Stimulated activated CD4-positive, alpha-beta T cell treated with anti-CD3 and anti-CD28 coated beads, Interleukin-12 subunit alpha, Interleukin-12 subunit beta, amount 100 ng/mL, for 48 hours (primary cell): ENCODE results near the gene TMEM219.
"Not testable (repeated sequence)": the region's sequence is repeated elsewhere in the genome, so short reads cannot be mapped to it uniquely, and the experiment has no call there.

ENCODE experiments used
- DNase-seq, 3 donors: peaks; one replicate each; pipeline ENCODE4 v3.0.0-alpha.2; 2020; ENCODE audit warnings: low read depth in 2 of 3, low spot score in 1 of 3

Gene TMEM219, protein sequence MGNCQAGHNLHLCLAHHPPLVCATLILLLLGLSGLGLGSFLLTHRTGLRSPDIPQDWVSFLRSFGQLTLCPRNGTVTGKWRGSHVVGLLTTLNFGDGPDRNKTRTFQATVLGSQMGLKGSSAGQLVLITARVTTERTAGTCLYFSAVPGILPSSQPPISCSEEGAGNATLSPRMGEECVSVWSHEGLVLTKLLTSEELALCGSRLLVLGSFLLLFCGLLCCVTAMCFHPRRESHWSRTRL

DNA sequence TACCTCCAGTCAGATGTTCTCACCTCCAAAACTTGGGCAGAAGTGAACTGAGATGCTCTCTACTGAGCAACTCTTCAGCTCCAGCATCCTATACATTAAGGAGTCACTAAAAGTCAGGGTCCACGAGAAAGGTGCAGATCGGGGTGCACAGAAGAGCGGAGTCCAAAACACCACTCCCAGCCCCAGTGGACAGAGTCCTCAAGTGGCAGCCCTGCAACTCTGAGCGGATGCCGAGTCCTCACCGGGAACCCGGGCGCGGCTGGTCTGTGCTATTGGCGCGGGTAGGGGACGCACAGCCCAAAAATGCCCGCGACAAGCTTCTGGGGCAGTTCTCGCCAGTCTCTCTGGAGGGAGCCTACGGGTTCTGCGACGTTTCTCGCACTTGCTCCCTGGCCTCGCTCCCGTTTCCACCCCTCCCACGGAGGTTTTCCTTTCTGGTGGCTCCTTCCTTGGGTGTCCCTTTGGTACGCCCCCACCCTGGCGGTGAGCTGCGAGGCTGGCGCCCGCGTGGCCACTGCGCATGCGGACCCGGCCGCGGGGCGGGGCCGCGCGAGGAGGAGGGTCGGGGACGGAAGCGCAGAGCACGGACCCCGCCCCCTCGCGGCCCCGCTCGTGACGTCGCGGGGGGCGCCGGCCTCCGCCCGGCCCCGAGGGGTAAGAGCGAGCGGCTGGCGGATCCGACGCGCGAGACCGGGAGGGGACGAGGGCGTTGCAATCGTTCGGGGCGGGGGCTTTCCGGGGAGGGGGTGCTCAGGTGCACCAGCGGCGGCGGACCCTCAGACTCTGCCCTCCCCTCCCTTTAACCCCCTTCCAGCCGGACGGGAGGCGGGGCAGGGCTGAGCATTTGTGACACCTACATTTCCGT, at the start of gene TMEM219:
TMEM219 (plus strand) TSS at position 601 of the 865 bp plus-strand sequence. CDS start 1,065 bp downstream, outside the sequence.
- peak; percentile 83 to 88 (median 86) for DNase-seq

DNA sequence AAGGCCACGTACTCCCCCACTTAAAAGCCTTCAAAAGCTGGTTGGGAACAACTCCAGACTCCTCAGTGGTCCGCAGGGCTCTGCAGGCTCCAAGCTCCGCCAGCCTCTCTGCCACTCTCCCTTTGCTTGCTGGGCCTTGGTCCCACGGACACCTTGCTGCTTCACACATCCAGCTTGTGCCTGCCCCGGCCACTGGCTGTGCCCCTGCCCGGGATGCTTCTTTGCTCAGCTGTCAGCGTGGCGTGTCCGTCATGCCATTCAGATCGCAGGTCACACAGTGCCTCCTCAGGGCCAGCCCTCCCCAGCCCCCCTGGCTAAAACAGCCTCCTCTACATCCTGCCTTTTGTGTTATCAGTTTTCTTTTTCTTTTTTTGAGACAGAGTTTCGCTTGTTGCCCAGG, 49.8 kb upstream of the TMEM219 start:
- no peak for DNase-seq

DNA sequence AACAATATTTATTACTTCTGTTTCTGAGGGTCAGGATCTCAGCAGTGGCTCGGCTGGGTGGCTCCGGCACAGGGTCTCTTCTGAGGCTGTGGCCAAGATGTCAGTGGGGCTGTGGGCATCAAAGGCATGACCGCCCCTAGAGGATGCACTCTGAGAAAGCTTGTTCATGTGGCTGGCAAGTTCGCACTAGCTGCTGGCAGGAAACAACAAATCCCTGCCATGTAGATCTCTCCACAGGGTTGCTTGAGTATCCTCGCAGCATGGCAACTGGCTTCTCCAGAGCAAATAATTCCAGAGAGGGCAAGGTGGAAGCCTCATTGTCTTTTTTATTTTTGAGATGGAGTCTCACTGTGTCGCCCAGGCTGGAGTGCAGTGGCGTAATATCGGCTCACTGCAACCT, 48.4 kb upstream of the TMEM219 start:
- no peak for DNase-seq

DNA sequence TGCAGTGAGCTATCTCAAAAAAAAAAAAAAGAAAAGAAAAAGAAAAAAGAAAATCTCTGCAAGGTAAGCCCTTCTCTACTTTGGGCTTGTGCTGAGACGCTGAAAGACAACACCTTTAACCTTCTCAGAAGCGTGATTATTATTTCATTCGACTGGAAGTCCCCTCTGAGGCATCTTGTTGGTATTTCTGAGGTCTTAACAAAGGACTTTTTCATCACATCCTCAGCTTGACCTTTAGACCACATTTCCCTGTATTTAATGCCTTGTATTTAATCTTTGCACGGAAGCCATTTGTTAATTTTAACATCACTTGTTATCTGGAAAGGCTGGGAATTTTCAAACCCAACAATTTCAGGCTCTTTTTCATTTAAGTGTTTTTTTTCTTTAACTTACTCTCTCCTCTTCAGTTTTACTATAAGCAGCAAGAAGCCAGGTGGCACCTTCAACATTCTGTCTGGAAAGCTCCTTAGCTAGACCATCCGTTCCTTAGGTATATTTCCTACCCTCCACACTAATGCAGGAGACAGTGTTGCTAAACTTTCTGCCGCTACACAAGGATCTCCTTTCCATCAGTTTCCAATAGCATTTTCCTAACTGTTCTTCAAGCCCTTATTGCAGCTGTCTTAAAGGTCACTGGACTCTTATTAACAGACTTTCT, 46.2 kb upstream of the TMEM219 start:
- DNase-seq = no peak

DNA sequence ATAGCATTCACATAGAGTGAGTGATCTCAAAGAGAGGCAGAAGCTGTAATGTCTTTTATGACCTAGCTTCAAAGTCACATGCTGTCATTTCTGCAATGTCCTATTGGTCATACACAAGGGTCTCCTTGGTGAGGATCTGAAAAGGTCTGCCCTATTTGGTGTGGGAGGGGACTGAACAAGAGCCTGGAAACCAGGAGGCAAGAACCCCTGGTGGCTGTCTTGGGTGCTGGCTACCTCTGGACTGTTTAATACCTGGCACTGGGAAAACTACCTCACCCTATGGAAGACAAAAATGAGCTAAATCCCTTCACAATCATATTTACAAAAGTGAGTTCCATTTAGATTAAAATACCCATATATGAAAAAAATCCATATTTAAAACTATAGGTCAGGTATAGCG, 44.9 kb upstream of the TMEM219 start:
- no peak for DNase-seq

DNA sequence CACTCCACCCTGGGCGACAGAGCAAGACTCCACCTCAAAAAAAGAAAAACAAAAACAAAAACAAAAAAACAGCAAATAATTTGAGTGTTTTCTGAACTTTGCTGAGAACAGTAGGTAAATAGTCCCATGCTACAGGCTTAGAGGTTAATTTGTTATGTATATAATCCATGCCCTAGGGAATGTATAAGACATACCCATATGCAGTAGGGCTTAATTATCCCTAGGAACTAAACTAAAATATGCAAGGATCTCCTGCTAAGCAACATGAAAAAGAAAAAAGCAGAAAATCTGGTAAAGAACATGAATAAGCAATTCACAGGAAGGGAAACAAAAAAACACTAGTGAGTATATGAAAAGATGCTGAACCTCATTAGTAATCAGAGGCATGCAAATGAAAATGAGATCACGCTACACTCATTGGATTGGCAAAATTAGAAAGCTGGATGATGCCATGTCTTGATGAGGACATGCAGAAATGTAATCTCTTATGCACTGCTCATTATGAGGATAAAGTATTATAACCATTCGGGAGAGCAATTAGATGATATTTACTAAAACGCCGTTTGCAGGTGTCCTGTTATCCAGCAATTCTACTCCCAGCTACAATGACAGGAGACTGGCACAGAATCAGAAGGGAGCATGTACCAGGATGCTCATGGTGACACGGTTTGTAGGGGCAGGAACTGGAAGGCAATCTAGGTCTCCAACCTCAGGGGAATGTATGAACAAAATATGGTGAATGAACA, 41.4 kb upstream of the TMEM219 start:
- DNase-seq = no peak

DNA sequence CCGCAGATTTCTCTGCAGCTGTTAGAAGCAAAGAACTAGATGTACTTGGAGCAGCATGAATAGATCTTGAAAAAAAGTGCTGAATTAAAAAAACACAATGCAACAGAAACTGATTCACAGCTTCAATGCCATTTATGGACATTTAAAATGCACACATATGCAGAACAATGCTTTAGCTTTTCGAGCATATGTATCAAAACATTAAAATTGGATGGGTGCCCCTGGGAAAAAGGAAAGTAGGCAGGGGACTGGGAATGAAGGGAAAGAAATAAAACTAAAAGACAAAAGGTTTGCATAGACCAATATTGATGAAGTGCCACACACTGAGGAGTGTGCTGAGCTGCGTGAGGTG, 40.9 kb upstream of the TMEM219 start:
- no peak for DNase-seq

DNA sequence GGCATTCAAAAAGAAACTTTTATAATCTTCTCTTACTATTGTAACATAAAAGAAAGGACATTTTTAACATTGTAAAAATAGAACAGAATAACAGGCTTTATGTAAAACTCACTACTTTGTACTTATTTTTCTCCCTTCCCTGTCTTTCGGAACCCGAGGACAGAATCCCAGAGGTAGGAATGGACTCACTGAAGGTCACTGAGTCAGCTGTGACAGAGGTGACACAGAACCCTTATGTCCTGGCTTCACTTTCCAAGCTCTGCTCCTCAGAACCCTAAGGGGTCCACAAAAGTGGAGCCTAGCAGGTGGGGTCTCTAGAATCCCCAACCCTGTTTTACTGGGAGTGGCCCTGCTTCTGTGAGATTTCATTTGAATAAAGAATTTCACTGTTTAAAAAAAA, 39.6 kb upstream of the TMEM219 start:
- DNase-seq = no peak

DNA sequence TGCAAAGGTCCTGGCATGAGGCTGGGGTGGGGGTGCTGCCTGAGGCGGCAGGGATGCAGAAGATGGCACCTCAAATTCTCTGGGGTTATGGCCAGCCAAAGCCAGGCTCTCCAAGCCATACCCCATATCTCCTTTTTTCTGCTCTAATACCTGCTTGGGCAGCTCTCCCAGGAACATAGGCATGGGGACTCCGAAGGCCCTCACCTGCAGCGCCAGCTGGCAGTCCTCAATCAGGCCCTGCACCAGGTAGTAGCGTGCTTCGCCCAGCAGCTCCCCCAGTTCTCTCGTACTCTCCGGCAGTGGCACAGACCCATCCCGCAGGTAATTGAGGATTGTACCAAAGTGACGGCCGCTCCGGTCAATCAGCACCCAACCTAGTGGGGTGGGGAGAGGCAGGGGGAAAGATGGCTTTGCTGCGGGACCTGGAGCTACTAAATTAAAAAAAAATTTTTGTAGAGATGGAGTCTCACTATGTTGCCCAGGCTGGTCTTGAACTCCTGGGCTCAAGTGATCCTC, 38.8 kb upstream of the TMEM219 start:
- no peak for DNase-seq

DNA sequence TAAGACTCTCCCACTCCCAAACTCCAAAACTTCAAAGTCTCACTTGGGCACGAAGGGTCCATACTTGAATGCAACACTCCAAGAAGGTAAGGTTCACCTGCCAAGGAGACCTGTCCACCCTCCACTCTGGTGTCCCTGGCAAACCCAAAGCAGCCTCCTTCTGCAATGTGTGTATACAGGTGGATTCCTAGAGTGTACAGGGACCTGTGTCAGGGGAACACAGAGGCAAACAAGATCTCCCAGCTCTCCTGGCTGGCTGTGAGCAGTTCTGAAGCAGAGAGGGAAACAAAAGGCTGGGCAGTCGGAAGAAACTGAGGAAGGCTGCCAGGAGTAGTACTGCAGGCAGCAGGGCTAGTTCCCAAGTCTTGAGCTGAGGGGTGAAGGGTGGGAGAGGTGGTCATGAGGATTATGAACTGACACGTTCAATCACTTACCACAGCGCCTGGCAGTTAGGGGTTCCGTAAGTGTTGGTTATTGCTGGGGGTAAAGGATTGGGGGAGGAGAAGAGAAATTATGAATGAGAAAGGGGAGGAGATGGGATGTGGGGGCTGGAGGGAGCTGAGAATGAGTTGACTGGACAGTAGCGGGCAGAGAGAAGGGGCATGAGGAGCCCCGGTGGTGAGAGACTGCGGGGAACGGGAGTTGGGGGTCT, 36.6 kb upstream of the TMEM219 start:
- DNase-seq = no peak

DNA sequence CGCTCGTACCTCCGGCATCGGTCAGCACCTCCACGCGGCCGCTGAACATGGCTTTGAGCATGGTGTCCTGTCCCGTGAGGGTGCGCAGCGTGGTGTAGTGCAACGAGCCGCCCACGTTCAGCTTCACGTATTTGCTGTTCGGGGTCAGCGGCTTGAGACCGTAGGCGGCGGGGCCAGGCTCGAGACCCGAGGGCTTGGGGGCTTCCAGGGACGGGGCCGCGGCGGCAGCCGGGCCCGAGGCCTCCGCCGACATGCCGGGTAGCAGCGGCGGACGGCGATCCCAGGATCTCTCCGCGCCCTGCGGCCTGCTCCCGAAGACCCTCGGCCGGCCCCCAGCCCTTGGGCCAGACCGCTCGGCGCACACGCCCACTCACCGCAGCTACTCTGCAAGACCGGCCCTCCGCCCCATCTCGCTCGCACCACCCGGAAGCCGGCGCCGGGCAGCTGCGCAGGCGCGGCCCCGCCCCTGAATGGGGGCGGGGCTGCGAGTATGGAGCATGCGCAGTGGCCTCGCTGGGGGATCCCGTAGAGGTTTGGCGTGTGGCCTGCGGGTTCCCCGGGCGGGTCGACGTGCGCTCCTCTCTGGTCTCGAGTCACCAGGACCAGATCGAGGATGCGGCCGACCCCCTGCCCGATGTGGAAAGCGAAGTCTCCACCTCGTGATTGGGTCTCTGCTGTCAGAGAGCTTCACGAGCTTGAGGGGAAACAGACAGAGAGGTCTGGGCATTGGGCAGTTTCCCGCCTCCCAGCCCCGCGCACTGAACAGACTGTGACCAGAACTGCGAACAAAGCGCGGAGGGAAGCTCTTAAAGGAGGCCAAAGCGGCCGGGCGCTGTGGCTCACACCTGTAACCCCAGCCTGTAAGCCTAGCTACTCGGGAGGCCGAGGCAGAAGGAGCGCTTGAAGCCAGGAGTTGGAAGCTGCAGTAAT, 35.8 kb upstream of the TMEM219 start, which contains the start of gene KCTD13:
KCTD13 (minus strand) TSS at position 446 of the 930 bp plus-strand sequence; CDS start at position 253, 193 bp downstream.
- peak; percentile 79 to 85 (median 80) for DNase-seq

DNA sequence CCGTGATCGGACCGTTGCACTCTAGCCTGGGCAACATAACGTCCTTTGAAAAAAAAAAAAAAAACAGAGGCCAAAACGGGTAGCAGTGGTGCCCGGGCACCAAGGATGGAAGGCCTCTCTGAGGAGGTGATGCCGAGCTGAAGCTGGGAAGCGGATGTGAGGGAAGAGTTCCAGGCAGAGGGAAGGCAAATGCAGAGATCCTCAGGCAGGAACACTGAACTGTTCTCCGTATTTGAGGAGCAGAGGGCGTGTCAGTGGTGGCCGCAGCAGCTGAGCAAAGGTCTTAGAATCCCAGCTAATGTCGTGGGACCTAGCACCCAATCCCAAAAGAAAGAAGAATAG, 35.2 kb upstream of the TMEM219 start:
- DNase-seq = no peak

DNA sequence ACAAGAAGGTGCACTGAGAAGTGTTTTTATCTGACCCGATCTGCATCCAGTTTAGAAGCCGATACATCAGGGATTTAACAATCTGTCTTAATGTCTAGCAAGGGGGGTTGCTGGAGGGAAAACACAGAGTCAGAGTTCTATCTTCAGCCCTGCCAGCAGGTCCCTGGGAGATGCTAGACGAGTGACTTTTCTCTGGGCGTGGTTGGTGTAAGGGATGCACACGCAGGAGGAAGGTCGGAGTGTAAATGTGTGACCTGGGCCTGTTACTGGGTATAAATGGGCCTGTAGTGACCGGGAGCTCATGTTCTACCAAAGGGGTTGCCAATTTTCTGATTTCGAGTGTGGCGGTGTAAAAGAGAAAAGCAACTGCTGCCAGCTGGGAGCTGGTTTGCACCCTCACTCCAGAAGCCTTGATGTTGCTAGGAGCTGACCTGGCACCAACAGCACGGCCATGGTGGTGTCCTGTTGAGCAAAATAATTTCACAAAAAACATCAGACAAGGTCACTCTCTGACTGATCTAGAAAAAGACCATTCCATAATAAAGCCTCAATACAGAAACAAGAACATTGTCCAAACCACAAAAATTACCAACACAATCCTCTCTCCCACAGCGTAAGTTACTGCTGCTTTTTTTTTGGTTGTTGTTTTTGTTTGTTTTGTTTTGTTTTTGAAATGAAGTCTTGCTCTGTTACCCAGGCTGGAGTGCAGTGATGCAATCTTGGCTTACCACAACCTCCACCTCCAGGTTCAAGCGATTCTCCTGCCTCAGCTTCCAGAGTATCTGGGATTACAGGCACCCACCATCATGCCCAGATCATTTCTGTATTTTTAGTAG, 34.6 kb upstream of the TMEM219 start:
- DNase-seq = no peak

DNA sequence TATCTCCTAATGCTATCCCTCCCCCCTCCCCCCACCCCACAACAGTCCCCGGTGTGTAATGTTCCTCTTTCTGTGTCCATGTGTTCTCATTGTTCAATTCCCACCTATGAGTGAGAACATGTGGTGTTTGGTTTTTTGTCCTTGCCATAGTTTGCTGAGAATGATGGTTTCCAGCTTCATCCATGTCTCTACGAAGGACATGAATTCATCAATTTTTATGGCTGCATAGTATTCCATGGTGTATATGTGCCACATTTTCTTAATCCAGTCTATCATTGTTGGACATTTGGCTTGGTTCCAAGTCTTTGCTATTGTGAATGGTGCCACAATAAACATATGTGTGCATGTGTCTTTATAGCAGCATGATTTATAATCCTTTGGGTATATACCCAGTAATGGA, 30.1 kb upstream of the TMEM219 start:
- DNase-seq = not testable (repeated sequence)

DNA sequence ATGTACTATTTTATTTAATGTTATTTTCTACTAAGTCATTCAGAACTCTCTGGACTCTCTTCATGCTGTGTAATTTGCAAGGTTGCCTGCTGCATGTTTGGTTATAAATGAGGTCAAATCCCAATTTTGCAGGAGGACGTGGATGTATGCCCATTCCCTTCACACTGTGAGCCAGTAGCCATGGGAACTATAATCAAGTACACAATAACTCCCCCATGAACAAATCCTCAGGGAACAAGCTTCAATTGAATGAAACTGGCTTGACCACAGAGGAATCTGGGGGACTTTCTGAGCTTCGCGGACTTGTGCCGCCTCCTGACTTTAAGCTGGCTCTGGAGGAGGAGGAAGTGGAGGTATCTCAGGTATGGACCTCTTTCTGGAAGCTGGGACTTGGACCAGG, 21.2 kb upstream of the TMEM219 start:
- no peak for DNase-seq

DNA sequence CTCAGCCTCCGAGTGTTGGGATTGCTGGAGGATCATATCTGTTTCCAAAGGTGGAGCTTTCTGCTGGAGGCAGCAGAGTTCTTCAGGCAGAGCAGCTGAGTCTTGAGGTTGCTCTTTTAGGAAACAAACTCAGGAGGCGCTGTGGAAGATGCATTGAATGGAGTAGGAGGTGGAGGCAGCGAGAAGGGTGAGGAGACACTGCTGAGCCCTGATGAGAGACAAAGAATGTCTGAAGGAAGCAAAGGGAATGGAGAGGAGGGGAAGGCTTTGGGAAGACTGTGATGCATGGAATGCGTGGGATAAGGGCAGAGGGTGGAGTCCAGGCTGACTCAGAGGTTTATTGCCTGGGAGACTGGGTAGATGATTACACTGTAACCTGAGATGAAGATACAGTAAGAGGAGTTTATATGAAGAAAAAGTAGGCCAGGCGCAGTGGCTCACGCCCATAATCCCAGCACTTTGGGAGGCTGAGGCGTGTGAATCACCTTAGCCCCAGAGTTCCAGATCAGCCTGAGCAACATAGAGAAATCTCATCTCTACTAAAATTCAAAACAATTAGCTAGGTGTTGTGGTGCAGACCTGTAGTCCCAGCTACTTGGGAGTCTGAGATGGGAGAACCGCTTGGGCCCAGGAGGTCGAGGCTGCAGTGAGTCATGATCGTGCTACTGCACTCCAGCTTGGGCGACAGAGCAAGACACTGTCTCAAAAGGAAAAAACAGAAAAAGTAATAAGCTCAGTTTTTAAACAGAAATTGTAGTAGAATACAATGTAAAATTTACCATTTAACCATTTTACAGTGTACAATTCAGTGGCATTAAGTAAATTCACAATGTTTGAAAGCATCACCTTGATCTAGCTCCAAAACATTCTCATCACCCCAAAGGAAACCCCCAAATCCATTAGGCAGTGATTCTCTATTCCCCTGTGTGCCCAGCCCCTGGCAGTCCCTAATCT, 17.8 kb upstream of the TMEM219 start:
- DNase-seq = no peak

DNA sequence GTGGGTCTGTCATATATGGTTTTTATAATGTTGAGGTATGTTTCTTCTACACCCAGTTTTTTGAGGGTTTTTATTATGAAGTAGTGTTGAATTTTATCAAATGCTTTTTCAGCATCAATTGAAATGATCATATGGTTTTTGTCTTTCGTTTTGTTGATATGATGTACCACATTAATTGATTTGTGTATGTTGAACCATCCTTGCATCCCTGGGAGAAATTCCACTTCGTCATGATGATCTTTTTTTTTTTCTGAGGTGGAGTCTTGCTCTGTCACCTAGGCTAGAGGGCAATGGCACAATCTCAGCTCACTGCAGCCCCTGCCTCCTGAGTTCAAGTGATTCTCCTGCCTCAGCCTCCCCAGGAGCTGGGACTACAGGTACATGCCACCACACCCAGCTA, 14.0 kb upstream of the TMEM219 start:
- DNase-seq = no peak
